ENCODE results near the gene CCDC77. TPM values are rescaled to one million over a fixed set of nuclear protein-coding genes. Genes with fewer than 3 reads are reported as not detected.
A peak's percentile ranks its signal among the peaks of the same experiment; 100 is the strongest.

Gene CCDC77
- total and polyA plus RNA-seq, 10 of the 15 experiments (the other 5 are each of a cell fraction or from before 2014, with no cell fraction given) = 8.8 to 22.5 (median 15.8) TPM

GRCh38 chr12:442235-442884 is 40.9 kb downstream of the CCDC77 start:
- 70% methylated on average over 16 of the region's 16 CpGs for WGBS (ENCODE audit: insufficient coverage, insufficient replicate concordance, low lambda C conversion rate, missing lambda C conversion rate)
- Histone ChIP-seq H3K27me3 (replicated peaks in 1 of 2; ENCODE audit: control insufficient read depth in 2 of 2, insufficient read depth in 2 of 2, low read length in 1 of 2) (no peaks in the 10 kb centered on the region), H3K27ac (ENCODE audit: control insufficient read depth, insufficient read depth) (no peak overlapping the region), H3K9ac (ENCODE audit: control insufficient read depth, insufficient read depth, low read length) (no peak overlapping the region), H3K9me3 (replicated peaks; ENCODE audit: control insufficient read depth, insufficient read depth, low read length) (no peaks in the 10 kb centered on the region), H3K79me2 (ENCODE audit: control insufficient read depth, insufficient read depth, low read length) (no peaks in the 10 kb centered on the region), H3K36me3 (ENCODE audit: control insufficient read depth in 2 of 2, insufficient read depth in 2 of 2, low read length in 1 of 2) (peaks cover 2 to 7% of the 10 kb centered on the region in 2 experiments), H2AFZ (ENCODE audit: control insufficient read depth, low read depth, low read length) (no peak overlapping the region), H3K4me3 (no peak overlapping the region), H3K4me1 (ENCODE audit: control insufficient read depth, insufficient read depth, low read length) (no peaks in the 10 kb centered on the region), H4K20me1 (ENCODE audit: control insufficient read depth, insufficient read depth) (no peaks in the 10 kb centered on the region), H3K4me2 (ENCODE audit: control insufficient read depth, insufficient read depth) (no peak overlapping the region)
- CTCF ChIA-PET = interaction anchor here (0.8 to 5.2 kb wide), 12 partner anchors 9 to 108 kb away, joined by 3 to 33 read pairs (median 5); partner anchors contain the start of gene CCDC77
- POLR2A ChIA-PET = no interaction called here
- SMC1A ChIA-PET (ENCODE audit: uncharacterized antibody, unreplicated experiment) = interaction anchor here (0.6 to 2.6 kb wide), 2 partner anchors 105 to 430 kb away, joined by 3 to 9 read pairs; no protein-coding TSS in a partner anchor
- DNase-seq (ENCODE audit: low read depth, low spot score) (no peak), ATAC-seq (no peak), FAIRE-seq (peak; percentile 81)
- no TSS peak for BruUV-seq (replicated peaks)
- in situ Hi-C loops (cut with MboI) (no loop called here), intact Hi-C loops (cut with micrococcal nuclease; ENCODE audit: unreplicated experiment) (no loop called here)
- peak; percentile 55 to 68 (median 68) for TF ChIP-seq CTCF (IDR thresholded peaks at IDR 0.05 in 2 of 3, conservative IDR thresholded peaks at IDR 0.05 in 1 of 3; ENCODE audit: control insufficient read depth in 2 of 3, extremely low read depth in 1 of 3, insufficient read depth in 1 of 3, low read depth in 3 of 3, low read length in 3 of 3)
- no peak for TF ChIP-seq HDGF (IDR thresholded peaks at IDR 0.05)
- no peak for TF ChIP-seq ZBED1 (IDR thresholded peaks at IDR 0.05; ENCODE audit: borderline replicate concordance)
- TF ChIP-seq PAX8 (IDR thresholded peaks at IDR 0.05) = no peak
- peak; percentile 15; the same call in 1 of the 2 replicates for TF ChIP-seq RAD21 (IDR thresholded peaks at IDR 0.05; ENCODE audit: insufficient read depth, low read depth, low read length)
- RAD21 ChIA-PET (ENCODE audit: unreplicated experiment) = no interaction called here

Data from GM12878 (cell line).